ENCODE results near the gene GCLM. TPM values are rescaled to one million over a fixed set of nuclear protein-coding genes. Genes with fewer than 3 reads are reported as not detected.

The GCLM gene
- total RNA-seq, 1 experiment from 2014 or later = 194 TPM

Other genes starting within 250 kb of the GCLM start
- 30.3 and 37.5 TPM in 2 replicates for gene BCAR3, start 227.6 kb downstream of the GCLM start, total RNA-seq (2014; rRNA removed; shearing (Covaris generic); ENCODE audit: low replicate concordance)
- gene DNTTIP2, start 30.2 kb downstream of the GCLM start, total RNA-seq (2014; rRNA removed; shearing (Covaris generic); ENCODE audit: low replicate concordance) = 27.4 and 34.5 TPM in 2 replicates
- not detected in 2 replicates for gene ABCA4, start 211.7 kb upstream of the GCLM start, total RNA-seq (2014; rRNA removed; shearing (Covaris generic); ENCODE audit: low replicate concordance)

Data from Caki2 (cell line).